Activated naive CD4-positive, alpha-beta T cell treated with anti-CD3 and anti-CD28 coated beads for 36 hours (primary cell): ENCODE measurements around the gene CYTH3. TPM values are rescaled to one million over a fixed set of nuclear protein-coding genes. Genes with fewer than 3 reads are reported as not detected.
"Not testable (repeated sequence)": the region's sequence is repeated elsewhere in the genome, so short reads cannot be mapped to it uniquely, and the experiment has no call there.

Source experiments
- CTCF ChIA-PET: fragments of 350-600 bp; sonication (Branson Sonifier 250); formaldehyde crosslinking; loops from one replicate; lab custom pipeline; 2021; ENCODE audit warnings: antibody characterized with exemption; lab: Charles Lee
- DNase-seq: peaks from one replicate; pipeline ENCODE4 v3.0.0-alpha.2; 2020
- H3K27ac Mint-ChIP-seq: one replicate; pipeline ENCODE4 v1.8.0; 2021; ENCODE audit warnings: mild to moderate bottlenecking, mixed read lengths
- H3K27me3 Mint-ChIP-seq: one replicate; pipeline ENCODE4 v1.8.0; 2021; ENCODE audit warnings: low read depth, mixed read lengths
- H3K36me3 Mint-ChIP-seq: one replicate; pipeline ENCODE4 v1.8.0; 2021; ENCODE audit warnings: low read depth, mixed read lengths
- H3K4me1 Mint-ChIP-seq: one replicate; pipeline ENCODE4 v1.8.0; 2021; ENCODE audit warnings: low read depth, mixed read lengths
- H3K4me3 Mint-ChIP-seq: one replicate; pipeline ENCODE4 v1.8.0; 2021; ENCODE audit warnings: mild to moderate bottlenecking, moderate library complexity, mixed read lengths
- H3K9me3 Mint-ChIP-seq: one replicate; pipeline ENCODE4 v1.8.0; 2021; ENCODE audit warnings: mixed read lengths
- intact Hi-C: fragments of 100-400 bp; cut with micrococcal nuclease; formaldehyde crosslinking; loops from one replicate; pipeline ENCODE4 v1.15.1; 2023
- total RNA-seq, 2 experiments: library from RNA; stranded (reverse); gene quantifications; one replicate each; pipeline ENCODE4 v1.2.3, GENCODE V29; 2021

The CYTH3 gene, protein sequence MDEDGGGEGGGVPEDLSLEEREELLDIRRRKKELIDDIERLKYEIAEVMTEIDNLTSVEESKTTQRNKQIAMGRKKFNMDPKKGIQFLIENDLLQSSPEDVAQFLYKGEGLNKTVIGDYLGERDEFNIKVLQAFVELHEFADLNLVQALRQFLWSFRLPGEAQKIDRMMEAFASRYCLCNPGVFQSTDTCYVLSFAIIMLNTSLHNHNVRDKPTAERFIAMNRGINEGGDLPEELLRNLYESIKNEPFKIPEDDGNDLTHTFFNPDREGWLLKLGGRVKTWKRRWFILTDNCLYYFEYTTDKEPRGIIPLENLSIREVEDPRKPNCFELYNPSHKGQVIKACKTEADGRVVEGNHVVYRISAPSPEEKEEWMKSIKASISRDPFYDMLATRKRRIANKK
- 1 to 10 TPM; 1.1 TPM for total RNA-seq

DNA sequence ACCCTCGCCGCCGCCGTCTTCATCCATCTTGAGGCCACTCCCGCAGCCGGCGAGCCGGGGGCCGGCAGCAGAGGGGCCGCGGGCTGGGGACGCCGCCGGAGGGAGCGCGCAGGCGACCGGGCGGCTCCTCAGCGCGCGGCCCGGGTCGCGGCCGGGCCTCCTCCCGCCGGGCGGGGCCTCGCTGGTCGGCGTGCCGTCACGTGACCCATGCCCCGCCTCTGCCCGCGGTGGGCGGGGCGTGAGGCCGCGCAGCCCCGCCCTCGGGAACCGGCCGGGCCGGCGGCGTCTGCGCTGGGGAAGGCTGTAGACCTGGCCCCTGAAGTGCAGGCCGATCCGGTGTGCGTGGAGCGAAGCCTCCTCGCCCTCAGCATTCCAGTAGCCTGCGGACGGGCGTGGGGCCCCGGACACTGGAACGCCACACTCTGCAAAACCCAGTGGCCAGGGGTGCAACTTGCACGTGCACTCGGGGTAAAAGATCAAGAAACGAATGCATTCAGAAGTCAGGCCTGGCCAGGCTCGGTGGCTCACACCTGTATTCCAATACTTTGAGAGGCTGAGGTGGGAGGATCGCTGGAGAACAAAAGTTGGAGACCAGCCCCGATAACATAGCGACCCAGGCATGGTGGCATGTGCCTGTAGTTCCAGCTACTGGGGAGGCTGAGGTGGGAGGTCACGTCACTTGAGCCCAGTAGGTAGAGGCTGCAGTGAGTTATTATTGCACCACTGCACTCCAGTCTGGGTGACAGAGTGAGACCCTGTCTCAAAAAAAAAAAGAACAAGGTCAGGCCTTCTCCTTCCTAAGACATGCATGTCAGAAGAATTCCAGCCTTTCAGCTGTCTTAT, at the start of gene CYTH3:
TSS of gene CYTH3 (minus strand) at position 144 of the 843 bp plus-strand sequence. CDS start at position 27, 117 bp downstream.
- DNase-seq: peak; percentile 71
- Mint-ChIP-seq H3K4me3 (peak within 1 kb of the TSS; percentile 81), H3K27me3 (peaks cover 21% of the 10 kb centered on the region), H3K36me3 (no peaks in the 10 kb centered on the region), H3K4me1 (peaks cover 13% of the 10 kb centered on the region), H3K9me3 (no peaks in the 10 kb centered on the region), H3K27ac (no peak within 1 kb of the TSS)
- CTCF ChIA-PET: interaction anchor here (0.7 to 1.0 kb wide), 3 partner anchors 48 to 113 kb away, joined by 3 to 6 read pairs (median 3); no protein-coding TSS in a partner anchor
- intact Hi-C loops: loop anchor here (1.0 to 5.0 kb wide), 4 partner anchors 110 to 585 kb away; no protein-coding TSS in a partner anchor

DNA sequence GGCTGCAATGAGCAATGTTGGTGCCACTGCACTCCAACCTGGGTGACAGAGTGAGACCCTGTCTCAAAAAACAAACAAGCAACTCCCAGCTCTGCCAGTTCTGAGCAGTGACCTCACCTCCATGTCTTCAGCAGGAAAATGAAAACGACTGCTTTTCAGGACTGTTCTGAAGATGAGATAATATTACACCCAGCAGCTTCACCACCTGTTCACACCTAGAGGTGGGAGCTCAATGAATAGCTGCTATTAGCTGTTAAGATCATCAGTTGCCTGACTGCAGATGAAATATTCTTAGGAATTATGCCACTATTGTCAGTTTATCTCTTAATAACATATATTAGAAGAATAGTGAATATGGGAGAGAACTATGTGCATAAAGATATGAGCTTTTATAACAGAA, 48.4 kb upstream of the CYTH3 start:
- peaks cover 9% of the 10 kb centered on the region for H3K4me1 Mint-ChIP-seq
- no peak overlapping the region for H3K27ac Mint-ChIP-seq
- intact Hi-C loops: loop anchor here (10.0 kb wide), 1 partner anchor 614 kb away; no protein-coding TSS in a partner anchor
- no peak overlapping the region for H3K4me3 Mint-ChIP-seq
- H3K36me3 Mint-ChIP-seq: no peaks in the 10 kb centered on the region
- CTCF ChIA-PET: interaction anchor here (0.9 to 1.5 kb wide), 3 partner anchors 16 to 159 kb away, joined by 3 to 5 read pairs (median 3); no protein-coding TSS in a partner anchor
- no peaks in the 10 kb centered on the region for H3K9me3 Mint-ChIP-seq
- peaks cover 2% of the 10 kb centered on the region for H3K27me3 Mint-ChIP-seq
- DNase-seq: no peak

DNA sequence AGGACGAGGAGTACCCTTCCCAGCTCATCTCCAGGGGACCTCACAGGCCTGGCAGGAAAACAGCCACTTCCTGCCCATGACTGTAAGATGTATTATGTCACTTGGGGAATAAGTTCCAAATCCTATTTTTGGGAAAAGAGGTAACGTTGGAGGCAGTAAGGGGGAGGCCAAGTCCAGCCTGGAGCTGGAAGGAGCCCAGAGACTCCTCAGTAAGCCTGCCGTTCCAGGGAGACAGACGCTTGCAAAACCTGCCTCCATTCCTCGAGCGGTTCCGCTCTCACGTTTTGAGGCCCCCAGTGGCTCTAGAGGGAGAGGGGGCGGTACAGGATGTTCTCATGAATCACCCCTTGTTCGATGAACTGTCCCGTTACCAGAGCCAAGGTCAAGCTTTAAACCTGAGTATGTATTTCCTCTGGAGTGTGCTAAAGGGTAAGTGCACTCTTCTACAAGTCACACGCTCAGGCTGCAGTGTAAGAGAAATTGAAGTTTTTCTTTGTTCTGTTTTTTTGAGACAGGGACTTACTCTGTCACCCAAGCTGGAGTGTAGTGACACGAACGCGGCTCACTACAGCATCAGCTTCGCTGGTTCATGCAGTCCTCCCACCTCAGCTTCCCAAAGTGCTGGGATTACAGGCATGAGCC, 45.5 kb upstream of the CYTH3 start:
- Mint-ChIP-seq H3K27me3 (no peaks in the 10 kb centered on the region), H3K9me3 (no peaks in the 10 kb centered on the region), H3K4me1 (peaks cover 6% of the 10 kb centered on the region), H3K27ac (no peak overlapping the region), H3K4me3 (no peak overlapping the region), H3K36me3 (no peaks in the 10 kb centered on the region)
- CTCF ChIA-PET: no interaction called here
- intact Hi-C loops: no loop called here
- DNase-seq: peak; percentile 35

DNA sequence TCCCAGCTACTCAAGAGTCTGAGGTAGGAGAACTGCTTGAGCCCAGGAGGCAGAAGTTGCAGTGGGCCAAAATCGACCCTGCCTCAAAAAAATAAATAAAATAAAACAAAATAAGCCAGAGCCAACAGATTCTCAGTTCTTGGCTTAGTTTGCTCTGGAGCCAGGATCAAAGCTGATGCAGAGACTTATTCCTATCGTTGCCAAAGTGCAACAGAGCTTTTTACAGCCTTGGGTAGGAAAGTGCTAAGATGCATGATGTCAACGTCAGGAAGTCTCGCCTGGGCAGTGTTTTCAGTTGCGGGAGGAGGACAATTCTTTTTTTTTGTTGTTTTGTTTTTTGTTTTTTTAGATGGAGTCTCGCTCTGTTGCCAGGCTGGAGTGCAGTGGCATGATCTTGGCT, 43.8 kb upstream of the CYTH3 start:
- no peaks in the 10 kb centered on the region for H3K27me3 Mint-ChIP-seq
- intact Hi-C loops: no loop called here
- H3K27ac Mint-ChIP-seq: no peak overlapping the region
- no peaks in the 10 kb centered on the region for H3K36me3 Mint-ChIP-seq
- H3K9me3 Mint-ChIP-seq: no peaks in the 10 kb centered on the region
- H3K4me3 Mint-ChIP-seq: no peak overlapping the region
- peaks cover 5% of the 10 kb centered on the region for H3K4me1 Mint-ChIP-seq
- no peak for DNase-seq
- CTCF ChIA-PET: no interaction called here

DNA sequence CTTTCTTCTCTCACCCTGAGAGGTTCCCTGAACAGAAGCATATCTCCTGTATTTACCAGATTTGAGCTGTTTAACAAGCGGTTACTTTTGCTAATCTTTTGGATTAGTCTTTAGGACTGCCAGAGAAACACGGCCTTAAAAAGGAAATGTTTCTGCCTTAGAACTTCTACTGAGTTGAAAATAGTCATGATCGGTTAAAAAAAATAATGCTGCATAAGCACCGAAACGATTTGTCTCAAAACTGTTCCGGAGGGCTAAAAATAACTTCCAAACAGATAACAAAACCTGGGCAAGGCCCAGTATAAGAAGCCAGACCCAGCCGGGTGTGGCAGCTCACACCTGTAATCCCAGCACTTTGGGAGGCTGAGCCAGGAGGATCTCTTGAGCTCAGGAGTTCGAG, 43.3 kb upstream of the CYTH3 start:
- H3K36me3 Mint-ChIP-seq: no peaks in the 10 kb centered on the region
- H3K27me3 Mint-ChIP-seq: no peaks in the 10 kb centered on the region
- H3K27ac Mint-ChIP-seq: no peak overlapping the region
- peaks cover 5% of the 10 kb centered on the region for H3K4me1 Mint-ChIP-seq
- CTCF ChIA-PET: interaction anchor here (0.6 kb wide), 1 partner anchor 488 kb away, joined by 3 read pairs; no protein-coding TSS in a partner anchor
- no peak overlapping the region for H3K4me3 Mint-ChIP-seq
- H3K9me3 Mint-ChIP-seq: no peaks in the 10 kb centered on the region
- intact Hi-C loops: no loop called here
- no peak for DNase-seq

DNA sequence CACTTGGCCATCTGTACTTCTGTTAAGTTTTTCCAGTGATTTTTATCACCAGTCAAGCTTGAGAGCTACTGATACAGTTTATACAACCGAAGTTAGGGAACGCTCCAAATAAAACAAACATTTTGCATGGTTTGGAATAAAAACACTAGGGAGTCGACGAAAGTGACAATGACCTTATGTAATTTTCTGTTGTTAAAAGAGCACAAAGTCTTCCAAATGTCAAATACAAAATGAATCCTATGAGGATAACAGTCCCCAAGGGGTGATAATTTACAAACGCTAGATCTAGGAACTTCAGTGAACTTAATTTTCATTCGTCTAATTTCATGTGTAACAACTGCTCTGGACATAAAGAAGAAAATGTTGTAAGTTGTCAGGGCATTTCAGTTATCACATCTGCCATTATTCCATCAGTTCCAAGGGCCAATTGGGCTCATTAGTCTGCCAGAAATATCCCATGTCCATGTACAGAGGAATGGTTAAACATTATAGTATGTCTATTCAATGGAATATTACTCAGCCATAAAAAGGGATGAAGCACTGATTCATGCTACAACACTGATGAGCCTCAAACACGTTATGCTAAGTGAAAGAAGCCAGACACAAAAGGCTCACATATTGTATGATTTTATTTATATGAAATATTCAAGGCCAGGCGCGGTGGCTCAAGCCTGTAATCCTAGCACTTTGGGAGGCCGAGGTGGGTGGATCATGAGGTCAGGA, 38.0 kb upstream of the CYTH3 start:
- DNase-seq: no peak
- Mint-ChIP-seq H3K27ac (no peak overlapping the region), H3K4me1 (no peaks in the 10 kb centered on the region), H3K9me3 (no peaks in the 10 kb centered on the region), H3K27me3 (no peaks in the 10 kb centered on the region), H3K4me3 (no peak overlapping the region), H3K36me3 (no peaks in the 10 kb centered on the region)
- intact Hi-C loops: no loop called here
- CTCF ChIA-PET: no interaction called here

DNA sequence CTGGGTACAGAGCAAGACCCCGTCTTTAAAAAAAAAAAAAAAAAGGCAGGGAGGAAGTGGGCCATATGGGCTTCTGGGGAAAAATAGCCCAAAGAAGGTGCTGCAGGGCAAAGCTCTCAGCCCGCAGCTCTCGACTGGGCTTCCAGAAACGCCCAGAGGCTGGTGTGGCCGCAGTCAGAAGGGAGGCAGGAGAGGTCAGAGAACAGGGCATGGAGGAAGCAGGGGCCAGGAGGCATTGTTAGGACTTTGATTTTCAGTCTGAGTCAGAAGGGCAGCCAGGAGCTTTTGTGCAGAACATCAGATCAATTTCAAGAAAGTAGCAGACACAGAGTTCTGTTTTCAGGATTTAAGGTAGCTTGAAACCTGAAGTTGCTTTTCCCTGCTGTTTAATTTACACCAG, 35.3 kb upstream of the CYTH3 start:
- Mint-ChIP-seq H3K36me3 (no peaks in the 10 kb centered on the region), H3K27ac (no peak overlapping the region), H3K27me3 (no peaks in the 10 kb centered on the region), H3K9me3 (no peaks in the 10 kb centered on the region), H3K4me3 (no peak overlapping the region), H3K4me1 (no peaks in the 10 kb centered on the region)
- intact Hi-C loops: no loop called here
- no peak for DNase-seq
- CTCF ChIA-PET: no interaction called here

DNA sequence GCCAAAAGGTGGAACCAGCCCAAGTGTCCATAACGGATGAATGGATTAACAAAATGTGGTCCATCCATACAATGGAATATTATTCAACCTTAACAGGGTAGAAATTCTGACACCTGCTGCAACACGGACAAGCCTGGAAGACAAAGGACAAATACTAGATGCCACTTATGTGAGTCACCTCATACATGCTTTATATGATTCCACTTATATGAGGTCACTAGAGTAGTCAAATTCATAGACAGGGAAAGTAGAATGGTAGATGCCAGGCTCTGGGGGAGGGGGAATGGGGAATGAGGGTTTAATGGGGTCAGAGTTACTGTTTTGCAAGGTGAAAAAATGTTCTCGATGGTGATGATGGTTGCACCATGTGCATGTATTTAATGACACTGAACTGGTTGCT, 34.0 kb upstream of the CYTH3 start:
- CTCF ChIA-PET: no interaction called here
- Mint-ChIP-seq H3K36me3 (no peaks in the 10 kb centered on the region), H3K27ac (no peak overlapping the region)

DNA sequence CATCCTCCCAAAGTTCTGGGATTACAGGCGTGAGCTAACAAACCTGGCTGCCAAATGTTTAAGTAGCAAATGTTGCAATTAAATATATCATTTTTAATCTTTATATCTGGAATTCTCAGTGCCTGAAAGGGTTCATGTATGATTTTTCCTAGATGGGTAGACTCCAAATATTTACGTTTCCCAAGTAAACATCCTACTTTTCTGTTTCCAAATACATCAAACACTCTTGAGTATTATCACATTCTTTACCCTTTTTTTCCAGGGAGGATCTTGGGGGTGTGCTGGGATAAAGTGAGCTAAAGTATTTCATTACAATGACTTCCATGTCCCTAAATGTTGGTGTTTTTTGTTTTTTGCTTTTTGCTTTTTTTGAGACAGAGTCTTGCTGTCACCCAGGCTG, 32.9 kb upstream of the CYTH3 start:
- Mint-ChIP-seq H3K27me3 (no peaks in the 10 kb centered on the region), H3K4me3 (no peak overlapping the region), H3K27ac (no peak overlapping the region), H3K9me3 (no peaks in the 10 kb centered on the region), H3K36me3 (no peaks in the 10 kb centered on the region), H3K4me1 (no peaks in the 10 kb centered on the region)
- intact Hi-C loops: no loop called here
- no peak for DNase-seq
- CTCF ChIA-PET: no interaction called here

More for the DNA sequence above, 34.0 kb upstream of the CYTH3 start:
- intact Hi-C loops: no loop called here
- Mint-ChIP-seq H3K27me3 (no peaks in the 10 kb centered on the region), H3K9me3 (no peaks in the 10 kb centered on the region), H3K4me1 (no peaks in the 10 kb centered on the region), H3K4me3 (no peak overlapping the region)
- DNase-seq: no peak

DNA sequence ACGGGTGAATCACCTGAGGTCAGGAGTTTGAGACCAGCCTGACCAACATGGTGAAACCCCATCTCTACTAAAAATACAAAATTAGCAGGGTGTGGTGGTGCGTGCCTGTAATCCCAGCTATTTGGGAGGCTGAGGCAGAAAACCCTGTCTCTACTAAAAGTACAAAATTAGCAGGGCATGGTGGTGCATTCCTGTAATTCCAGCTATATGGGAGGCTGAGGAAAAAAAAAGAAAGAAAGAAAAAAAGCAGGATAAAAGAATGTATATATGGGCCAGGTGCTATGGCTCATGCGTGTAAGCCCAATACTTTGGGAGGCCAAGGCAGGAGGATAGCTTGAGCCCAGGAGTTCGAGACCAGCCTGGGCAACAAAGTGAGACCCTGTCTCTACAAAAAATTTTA, 29.0 kb upstream of the CYTH3 start:
- H3K36me3 Mint-ChIP-seq, H3K27me3 Mint-ChIP-seq, H3K9me3 Mint-ChIP-seq, intact Hi-C loops, DNase-seq, H3K4me1 Mint-ChIP-seq, H3K27ac Mint-ChIP-seq, H3K4me3 Mint-ChIP-seq: not testable (repeated sequence)
- CTCF ChIA-PET: interaction anchor here (0.9 kb wide), 1 partner anchor 32 kb away, joined by 4 read pairs; no protein-coding TSS in a partner anchor

DNA sequence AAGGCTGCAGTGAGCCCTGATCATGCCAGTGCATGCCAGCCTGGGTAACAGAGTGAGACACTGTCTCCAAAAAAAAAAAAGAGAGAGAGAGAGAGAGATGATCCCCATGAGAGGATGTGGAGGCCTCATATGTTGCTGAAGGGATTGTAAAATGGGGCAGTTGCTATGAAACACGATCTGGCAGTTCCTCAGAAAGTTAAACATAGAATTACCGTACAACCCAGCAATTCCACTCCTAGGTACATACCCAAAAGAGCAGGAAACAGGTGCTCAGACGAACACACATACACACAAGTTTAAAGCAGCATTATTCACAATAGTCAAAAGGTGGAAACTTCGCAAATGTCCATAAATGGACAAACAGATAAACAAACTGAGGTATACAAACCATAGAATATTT, 27.4 kb upstream of the CYTH3 start:
- H3K27me3 Mint-ChIP-seq: no peaks in the 10 kb centered on the region
- no peak for DNase-seq
- H3K27ac Mint-ChIP-seq: no peak overlapping the region
- H3K9me3 Mint-ChIP-seq: no peaks in the 10 kb centered on the region
- no peaks in the 10 kb centered on the region for H3K36me3 Mint-ChIP-seq
- no peaks in the 10 kb centered on the region for H3K4me1 Mint-ChIP-seq
- H3K4me3 Mint-ChIP-seq: no peak overlapping the region
- intact Hi-C loops: no loop called here
- CTCF ChIA-PET: interaction anchor here (0.6 kb wide), 1 partner anchor 45 kb away, joined by 3 read pairs; no protein-coding TSS in a partner anchor
